SJSA1 (cell line): ENCODE results near the gene RAPGEF1. TPM values are rescaled to one million over a fixed set of nuclear protein-coding genes. Genes with fewer than 3 reads are reported as not detected.

ENCODE experiments used
- DNase-seq, 2 experiments: peaks; one replicate each; pipeline ENCODE4 v3.0.0-alpha.2; 2015 to 2020; ENCODE audit warnings: low spot score in 2 of 2, low read depth in 1 of 2
- H3K27ac ChIP-seq: fragments of 250-450 bp; sonication (Bioruptor Pico); 2 replicates; pipeline ENCODE4 v1.5.1; 2020; ENCODE audit warnings: mild to moderate bottlenecking, moderate library complexity
- H3K27me3 ChIP-seq: fragments of 250-450 bp; sonication (Bioruptor Pico); replicated peaks from 2 replicates; pipeline ENCODE4 v1.5.1; 2020; ENCODE audit warnings: mild to moderate bottlenecking, moderate library complexity
- H3K36me3 ChIP-seq: fragments of 250-450 bp; sonication (Bioruptor Pico); 2 replicates; pipeline ENCODE4 v1.5.1; 2020; ENCODE audit warnings: mild to moderate bottlenecking
- H3K4me1 ChIP-seq: fragments of 250-450 bp; sonication (Bioruptor Pico); replicated peaks from 2 replicates; pipeline ENCODE4 v1.6.1; 2021; ENCODE audit warnings: mild to moderate bottlenecking
- H3K4me3 ChIP-seq: fragments of 250-450 bp; sonication (Bioruptor Pico); 2 replicates; pipeline ENCODE4 v1.5.1; 2020; ENCODE audit warnings: mild to moderate bottlenecking
- H3K9me3 ChIP-seq: fragments of 250-450 bp; sonication (Bioruptor Pico); replicated peaks from 2 replicates; pipeline ENCODE4 v1.5.1; 2020; ENCODE audit warnings: mild to moderate bottlenecking
- total RNA-seq: library from RNA; depleted of rRNA; stranded (reverse); fragments of >200 nt; shearing (Covaris generic); gene quantifications from 2 replicates; pipeline ENCODE4 v1.2.3, GENCODE V29; 2014

RAPGEF1 gene
- total RNA-seq, 1 experiment from 2014 or later: 23.6 TPM

- peak in 1 of 2 experiments; percentile 33 for DNase-seq
- Histone ChIP-seq H3K27ac (no peak overlapping the region; the same call in 1 of the 2 replicates), H3K4me3 (no peak overlapping the region), H3K4me1 (peaks cover 74% of the 10 kb centered on the region), H3K9me3 (no peaks in the 10 kb centered on the region), H3K36me3 (no peaks in the 10 kb centered on the region), H3K27me3 (no peaks in the 10 kb centered on the region)
Measured at GRCh38 chr9:131732061-131732526, 7.8 kb downstream of the RAPGEF1 start.

GRCh38 chr9:131731644-131732043 is 8.2 kb downstream of the RAPGEF1 start:
- no peak overlapping the region for H3K4me3 ChIP-seq
- peaks cover 75% of the 10 kb centered on the region for H3K4me1 ChIP-seq
- no peaks in the 10 kb centered on the region for H3K36me3 ChIP-seq
- no peaks in the 10 kb centered on the region for H3K9me3 ChIP-seq
- no peaks in the 10 kb centered on the region for H3K27me3 ChIP-seq
- no peak for DNase-seq
- H3K27ac ChIP-seq: no peak overlapping the region; the same call in 1 of the 2 replicates

GRCh38 chr9:131731237-131731636 is 8.6 kb downstream of the RAPGEF1 start:
- Histone ChIP-seq H3K9me3 (no peaks in the 10 kb centered on the region), H3K36me3 (no peaks in the 10 kb centered on the region), H3K27ac (no peak overlapping the region; the same call in 1 of the 2 replicates), H3K4me1 (peaks cover 75% of the 10 kb centered on the region), H3K4me3 (no peak overlapping the region), H3K27me3 (no peaks in the 10 kb centered on the region)
- DNase-seq: peak in 1 of 2 experiments; percentile 60

GRCh38 chr9:131728961-131729360 is 10.9 kb downstream of the RAPGEF1 start:
- no peak for DNase-seq
- H3K4me3 ChIP-seq: no peak overlapping the region
- no peaks in the 10 kb centered on the region for H3K36me3 ChIP-seq
- no peak overlapping the region for H3K27ac ChIP-seq
- no peaks in the 10 kb centered on the region for H3K9me3 ChIP-seq
- H3K27me3 ChIP-seq: no peaks in the 10 kb centered on the region
- peaks cover 56% of the 10 kb centered on the region for H3K4me1 ChIP-seq

DNA sequence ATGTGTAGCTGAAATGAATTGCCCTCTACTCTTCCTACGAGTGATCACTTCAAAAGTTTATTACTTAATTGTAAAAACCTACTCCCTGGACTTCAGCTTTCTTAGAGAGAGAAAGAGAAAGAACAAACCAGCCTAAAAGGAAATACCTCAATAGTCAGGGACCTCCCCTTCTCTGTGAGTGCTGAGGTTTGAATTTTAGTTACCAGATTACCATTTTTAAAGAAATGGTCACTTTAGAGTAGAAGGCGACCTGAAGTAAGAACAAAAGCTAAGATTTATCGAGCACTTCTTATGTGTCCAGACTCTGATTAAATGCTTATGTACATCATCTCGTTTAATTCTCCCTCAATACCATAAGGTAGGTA is 11.3 kb downstream of the RAPGEF1 start:
- Histone ChIP-seq H3K4me3 (no peak overlapping the region), H3K27me3 (no peaks in the 10 kb centered on the region), H3K36me3 (no peaks in the 10 kb centered on the region), H3K27ac (no peak overlapping the region), H3K9me3 (no peaks in the 10 kb centered on the region), H3K4me1 (peaks cover 51% of the 10 kb centered on the region)
- no peak for DNase-seq

DNA sequence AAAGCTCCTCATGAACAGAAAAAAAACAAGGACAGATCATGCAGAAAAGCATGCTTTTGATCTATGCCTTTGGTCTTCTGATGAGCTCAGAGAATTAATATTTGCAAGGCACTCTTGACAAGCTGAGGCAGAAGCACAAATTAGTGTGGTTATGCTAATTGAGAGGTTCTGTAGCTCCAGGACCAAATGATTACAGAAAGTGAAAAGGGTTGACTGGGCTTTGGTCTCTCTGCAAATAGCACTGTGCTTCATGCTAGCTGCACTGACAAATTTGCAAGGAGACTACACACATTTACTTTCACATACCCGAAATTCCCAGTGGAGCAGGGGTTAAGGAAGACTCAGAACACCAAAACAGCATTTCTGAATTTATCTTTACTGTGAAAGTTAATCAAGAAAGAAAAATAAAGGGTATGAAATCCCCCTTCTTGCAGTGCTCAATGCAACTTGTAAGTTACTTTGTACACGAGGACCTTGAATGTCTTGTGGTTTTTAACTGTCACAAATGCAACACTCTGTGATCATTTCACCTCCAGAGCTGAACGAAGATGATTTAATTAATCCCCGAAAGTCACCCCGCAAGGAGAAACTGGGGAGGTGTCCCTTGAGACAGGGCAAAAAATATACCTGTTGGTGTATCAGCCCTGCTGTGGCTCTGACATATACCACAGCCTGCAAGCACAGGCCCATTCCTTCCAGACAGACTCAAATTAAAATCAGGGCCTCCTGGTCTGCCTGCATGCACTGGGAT is 11.9 kb downstream of the RAPGEF1 start:
- DNase-seq: no peak
- H3K27me3 ChIP-seq: no peaks in the 10 kb centered on the region
- no peaks in the 10 kb centered on the region for H3K9me3 ChIP-seq
- no peak overlapping the region for H3K27ac ChIP-seq
- H3K36me3 ChIP-seq: no peaks in the 10 kb centered on the region
- peaks cover 47% of the 10 kb centered on the region for H3K4me1 ChIP-seq
- H3K4me3 ChIP-seq: no peak overlapping the region

DNA sequence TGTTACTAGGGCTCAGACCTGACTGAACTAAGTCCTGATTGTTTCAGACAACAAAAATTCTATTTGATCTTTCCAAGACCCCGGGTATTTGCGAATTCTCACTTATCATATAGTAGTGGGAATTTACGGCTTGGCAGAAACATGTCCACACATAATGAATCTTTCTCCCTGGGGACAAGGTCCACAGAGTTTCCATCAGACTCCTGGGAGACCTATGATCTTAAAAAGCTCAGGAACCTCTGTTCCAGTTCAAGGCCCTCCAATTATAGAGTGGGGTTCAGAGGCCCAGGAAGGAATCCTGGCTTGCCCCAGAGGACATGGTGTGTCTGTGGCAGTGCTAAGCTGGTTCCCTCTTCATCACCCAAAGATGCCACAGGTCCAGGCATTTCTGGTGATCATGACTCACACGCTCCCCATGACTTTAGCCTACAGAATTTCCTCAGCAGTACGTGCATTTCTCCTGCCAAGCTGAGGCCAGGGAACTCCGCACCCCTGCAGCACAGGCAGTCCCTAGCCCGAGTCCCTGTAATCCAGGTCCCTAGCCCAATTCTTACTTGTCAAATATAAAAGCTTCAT is 12.6 kb downstream of the RAPGEF1 start:
- Histone ChIP-seq H3K4me1 (peaks cover 40% of the 10 kb centered on the region), H3K36me3 (no peaks in the 10 kb centered on the region), H3K9me3 (no peaks in the 10 kb centered on the region), H3K4me3 (no peak overlapping the region), H3K27ac (no peak overlapping the region), H3K27me3 (no peaks in the 10 kb centered on the region)
- no peak for DNase-seq

GRCh38 chr9:131724683-131725082 is 15.2 kb downstream of the RAPGEF1 start:
- no peak overlapping the region for H3K4me3 ChIP-seq
- H3K27ac ChIP-seq: no peak overlapping the region
- DNase-seq: no peak
- peaks cover 23% of the 10 kb centered on the region for H3K4me1 ChIP-seq
- H3K36me3 ChIP-seq: no peaks in the 10 kb centered on the region
- no peaks in the 10 kb centered on the region for H3K27me3 ChIP-seq
- no peaks in the 10 kb centered on the region for H3K9me3 ChIP-seq

DNA sequence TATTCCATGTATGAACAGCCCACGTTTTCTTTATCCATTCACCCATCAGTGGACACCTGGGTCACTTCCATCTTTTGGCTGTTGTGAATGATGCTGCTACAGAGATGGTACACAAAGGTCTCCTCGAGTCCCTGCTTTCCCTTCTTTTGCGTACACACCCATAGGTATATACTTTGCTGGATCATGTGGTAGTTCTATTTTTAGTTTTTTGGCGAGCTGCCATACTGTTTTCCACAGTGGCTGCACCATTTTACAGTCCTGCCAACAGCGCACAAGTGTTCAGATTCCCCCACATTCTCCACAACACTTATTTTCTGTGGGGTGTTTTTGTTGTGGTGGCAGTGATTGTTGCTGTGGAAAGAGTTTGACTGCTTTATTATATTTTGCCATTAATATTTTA is 16.2 kb downstream of the RAPGEF1 start:
- H3K9me3 ChIP-seq: no peaks in the 10 kb centered on the region
- H3K27ac ChIP-seq: no peak overlapping the region
- no peak overlapping the region for H3K4me3 ChIP-seq
- no peaks in the 10 kb centered on the region for H3K27me3 ChIP-seq
- peaks cover 15% of the 10 kb centered on the region for H3K4me1 ChIP-seq
- DNase-seq: no peak
- no peaks in the 10 kb centered on the region for H3K36me3 ChIP-seq

DNA sequence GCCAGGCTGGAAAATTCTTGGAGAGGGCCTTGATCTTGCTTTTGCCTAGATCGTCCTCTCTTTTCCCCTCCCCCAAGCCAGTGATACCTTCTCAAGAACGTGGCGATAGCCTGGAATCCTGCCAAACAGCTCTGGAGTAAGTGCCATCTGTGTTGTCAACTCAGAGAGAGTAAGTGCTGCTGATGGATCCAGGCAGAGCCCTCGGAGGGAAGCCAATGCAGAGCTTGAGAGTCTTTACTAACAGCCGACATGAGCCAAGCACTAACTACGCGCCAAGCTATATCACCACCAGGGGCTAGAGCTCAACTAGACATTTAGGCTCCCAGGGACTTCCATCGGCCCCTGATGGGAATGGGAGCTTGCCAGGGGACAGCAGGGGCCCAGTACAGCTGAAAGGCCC is 17.6 kb downstream of the RAPGEF1 start:
- Histone ChIP-seq H3K27me3 (no peaks in the 10 kb centered on the region), H3K4me3 (no peak overlapping the region), H3K4me1 (peaks cover 3% of the 10 kb centered on the region; the same call in 1 of the 2 replicates), H3K27ac (no peak overlapping the region), H3K36me3 (no peaks in the 10 kb centered on the region), H3K9me3 (no peaks in the 10 kb centered on the region)
- DNase-seq: no peak

DNA sequence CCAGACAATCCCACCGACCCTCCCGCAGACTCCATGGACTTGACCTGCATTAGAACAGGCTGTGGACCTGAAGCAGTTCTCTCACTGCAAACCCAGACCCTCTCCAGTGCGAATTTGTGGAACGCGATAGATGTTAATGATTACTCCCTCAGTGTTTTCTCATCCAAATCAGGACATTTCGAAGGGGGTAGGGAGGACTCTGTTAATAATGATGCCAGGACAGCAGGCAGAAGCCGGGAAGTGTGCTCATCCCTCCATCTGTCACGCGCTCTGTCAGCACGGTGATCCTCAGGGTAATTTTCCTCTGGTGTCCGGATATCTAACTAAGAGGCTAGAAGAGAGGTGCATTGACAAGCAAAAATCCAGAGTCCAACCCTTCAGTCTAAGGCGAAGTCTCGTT is 18.8 kb downstream of the RAPGEF1 start:
- Histone ChIP-seq H3K4me1 (no peaks in the 10 kb centered on the region), H3K4me3 (no peak overlapping the region), H3K27me3 (no peaks in the 10 kb centered on the region), H3K9me3 (no peaks in the 10 kb centered on the region), H3K36me3 (no peaks in the 10 kb centered on the region), H3K27ac (no peak overlapping the region)
- DNase-seq: no peak

DNA sequence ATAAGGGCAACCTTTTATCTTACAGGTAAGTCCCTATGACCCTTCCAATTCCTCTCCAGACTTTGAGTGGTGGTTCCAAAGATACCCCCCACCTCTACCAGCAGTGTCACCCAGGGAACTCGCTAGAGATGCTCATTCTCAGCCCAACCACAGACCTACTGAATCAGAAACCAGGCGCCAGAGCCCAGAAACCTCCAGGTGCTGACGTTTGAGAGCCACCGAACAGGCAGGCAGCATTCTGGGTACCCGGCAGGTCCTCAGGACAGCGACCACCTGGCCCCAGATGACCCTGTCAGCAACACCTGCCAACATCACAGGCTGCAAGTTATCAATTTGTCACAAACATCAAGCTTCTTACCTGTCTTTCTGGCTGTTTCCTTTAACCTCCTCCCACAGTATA is 19.5 kb downstream of the RAPGEF1 start:
- DNase-seq: no peak
- H3K4me1 ChIP-seq: no peaks in the 10 kb centered on the region
- H3K9me3 ChIP-seq: no peaks in the 10 kb centered on the region
- no peaks in the 10 kb centered on the region for H3K27me3 ChIP-seq
- H3K4me3 ChIP-seq: no peak overlapping the region
- H3K27ac ChIP-seq: no peak overlapping the region
- H3K36me3 ChIP-seq: no peaks in the 10 kb centered on the region

- H3K4me1 ChIP-seq: peaks cover 9% of the 10 kb centered on the region
- no peaks in the 10 kb centered on the region for H3K9me3 ChIP-seq
- no peak overlapping the region for H3K4me3 ChIP-seq
- H3K27ac ChIP-seq: no peak overlapping the region
- H3K27me3 ChIP-seq: no peaks in the 10 kb centered on the region
- DNase-seq: no peak
- H3K36me3 ChIP-seq: no peaks in the 10 kb centered on the region
Measured at GRCh38 chr9:131719262-131719908, 20.5 kb downstream of the RAPGEF1 start.
